IMR-90 (cell line): Measurements from ENCODE around the gene ITIH6. TPM values are rescaled to one million over a fixed set of nuclear protein-coding genes. Genes with fewer than 3 reads are reported as not detected.

Experiments
- ATAC-seq: fragments of 200-7000 bp; cut with Tn5 transposase; 2 replicates; pipeline ENCODE4 v1.9.1; 2020; ENCODE audit warnings: low read depth, mild to moderate bottlenecking, moderate library complexity
- BruUV-seq: library from RNA; stranded (reverse); fragments of 400-500 nt; replicated peaks from 2 replicates; lab custom pipeline; 2021; lab: Mats Ljungman, UMichigan
- CTCF ChIA-PET: fragments of 300-600 bp; formaldehyde crosslinking; extraction: SDS; loops from one replicate; lab custom pipeline; 2021; ENCODE audit warnings: antibody characterized with exemption; lab: Yijun Ruan, JAX
- POLR2A ChIA-PET: fragments of 300-600 bp; sonication (Branson Sonifier 250); formaldehyde crosslinking; loops from one replicate; lab custom pipeline; 2022; ENCODE audit warnings: antibody characterized with exemption; ENCODE audit not compliant: unreplicated experiment; lab: Charles Lee
- DNase-seq: peaks from one replicate; pipeline ENCODE4 v3.0.0; 2013
- H2AFZ ChIP-seq: replicated peaks from 2 replicates; pipeline ENCODE3; 2013; ENCODE audit warnings: low read length, mild to moderate bottlenecking; ENCODE audit not compliant: poor library complexity
- H2AK5ac ChIP-seq: 2 replicates; pipeline ENCODE4 v1.6.1; 2013; ENCODE audit warnings: low read depth, low read length, inconsistent platforms
- H2AK9ac ChIP-seq: replicated peaks from 2 replicates; pipeline ENCODE3; 2013; ENCODE audit warnings: mild to moderate bottlenecking, low read depth, low read length, moderate library complexity; ENCODE audit not compliant: poor library complexity
- H2BK120ac ChIP-seq: 2 replicates; pipeline ENCODE4 v1.6.1; 2013; ENCODE audit warnings: low read depth, low read length, inconsistent platforms
- H2BK15ac ChIP-seq: 3 replicates; pipeline ENCODE4 v1.6.1; 2013; ENCODE audit warnings: low read depth, low read length, inconsistent platforms
- H2BK20ac ChIP-seq: 2 replicates; pipeline ENCODE4 v1.6.1; 2013; ENCODE audit warnings: low read depth, mild to moderate bottlenecking, inconsistent platforms, low read length, moderate library complexity
- H2BK5ac ChIP-seq: 2 replicates; pipeline ENCODE4 v1.6.1; 2013; ENCODE audit warnings: mild to moderate bottlenecking, low read depth, low read length, inconsistent platforms; ENCODE audit not compliant: poor library complexity, severe bottlenecking
- H3K14ac ChIP-seq: replicated peaks from 2 replicates; pipeline ENCODE4 v1.6.1; 2013; ENCODE audit warnings: low read depth, low read length, inconsistent platforms
- H3K18ac ChIP-seq: 2 replicates; pipeline ENCODE4 v1.6.1; 2013; ENCODE audit warnings: low read depth, low read length, control low read depth
- H3K23ac ChIP-seq: 2 replicates; pipeline ENCODE4 v1.6.1; 2013; ENCODE audit warnings: low read depth, low read length, inconsistent platforms
- H3K27ac ChIP-seq: 2 replicates; pipeline ENCODE4 v1.5.1; 2013; ENCODE audit warnings: mild to moderate bottlenecking, control low read depth, low read length; ENCODE audit not compliant: insufficient read depth
- H3K27me3 ChIP-seq: 2 replicates; pipeline ENCODE4 v1.6.1; 2013; ENCODE audit warnings: low read length; ENCODE audit not compliant: control insufficient read depth, insufficient read depth
- H3K36me3 ChIP-seq: 2 replicates; pipeline ENCODE4 v1.6.1; 2013; ENCODE audit warnings: low read length, mixed read lengths; ENCODE audit not compliant: control insufficient read depth, insufficient read depth
- H3K4ac ChIP-seq: 2 replicates; pipeline ENCODE4 v1.6.1; 2013; ENCODE audit warnings: low read depth, low read length, inconsistent platforms
- H3K4me1 ChIP-seq: 2 replicates; pipeline ENCODE4 v1.6.1; 2013; ENCODE audit warnings: low read length, mixed read lengths; ENCODE audit not compliant: control insufficient read depth, insufficient read depth
- H3K4me2 ChIP-seq: 2 replicates; pipeline ENCODE4 v1.6.1; 2013; ENCODE audit warnings: low read depth, mild to moderate bottlenecking, control low read depth, low read length, moderate library complexity
- H3K4me3 ChIP-seq: 2 replicates; pipeline ENCODE4 v1.5.1; 2013; ENCODE audit warnings: low read depth, mild to moderate bottlenecking, control low read depth, low read length, moderate library complexity; ENCODE audit not compliant: insufficient read depth
- H3K56ac ChIP-seq: 2 replicates; pipeline ENCODE4 v1.6.1; 2013; ENCODE audit warnings: low read length, inconsistent platforms; ENCODE audit not compliant: insufficient read depth; ENCODE audit errors: extremely low read depth
- H3K79me1 ChIP-seq, 2 experiments: 2 replicates each; pipeline ENCODE4 v1.6.1; 2013; ENCODE audit warnings: low read length in 2 of 2, inconsistent platforms in 1 of 2, low read depth in 1 of 2
- H3K9ac ChIP-seq: 2 replicates; pipeline ENCODE4 v1.6.1; 2013; ENCODE audit warnings: low read depth, low read length, control low read depth
- H3K9me1 ChIP-seq: 2 replicates; pipeline ENCODE4 v1.6.1; 2013; ENCODE audit warnings: low read length, inconsistent platforms; ENCODE audit not compliant: insufficient read depth
- H3K9me3 ChIP-seq: 2 replicates; pipeline ENCODE4 v1.6.1; 2013; ENCODE audit warnings: low read length; ENCODE audit not compliant: control insufficient read depth, insufficient read depth
- H4K20me1 ChIP-seq: 2 replicates; pipeline ENCODE4 v1.6.1; 2013; ENCODE audit warnings: low read length, inconsistent platforms; ENCODE audit not compliant: insufficient read depth
- H4K5ac ChIP-seq: 2 replicates; pipeline ENCODE4 v1.6.1; 2013; ENCODE audit warnings: mild to moderate bottlenecking, low read depth, low read length, control low read depth
- H4K8ac ChIP-seq, 2 experiments: 2 replicates each; pipeline ENCODE4 v1.6.1; 2013; ENCODE audit warnings: low read depth in 2 of 2, low read length in 2 of 2, control low read depth in 1 of 2, inconsistent platforms in 1 of 2
- H4K91ac ChIP-seq: 2 replicates; pipeline ENCODE4 v1.6.1; 2013; ENCODE audit warnings: low read depth, low read length, inconsistent platforms; ENCODE audit not compliant: insufficient read depth
- BHLHE40 ChIP-seq: fragments of 150-350 bp; IDR thresholded peaks from 2 replicates; pipeline ENCODE4 v1.6.1; 2016; ENCODE audit warnings: mild to moderate bottlenecking, low read depth, low read length
- CEBPB ChIP-seq: IDR thresholded peaks from 2 replicates; pipeline ENCODE4 v1.6.1; 2012; ENCODE audit warnings: low read depth, low read length, improper control_type of control experiment
- CHD1 ChIP-seq: IDR thresholded peaks from 2 replicates; pipeline ENCODE4 v1.6.1; 2012; ENCODE audit warnings: low read depth, low read length, improper control_type of control experiment
- FOS ChIP-seq: fragments of 150-350 bp; IDR thresholded peaks from 2 replicates; pipeline ENCODE4 v1.6.1; 2016; ENCODE audit warnings: low read depth, low read length
- MAFK ChIP-seq: IDR thresholded peaks from 2 replicates; pipeline ENCODE4 v1.6.1; 2012; ENCODE audit warnings: low read depth, low read length, improper control_type of control experiment
- MAZ ChIP-seq: IDR thresholded peaks from 2 replicates; pipeline ENCODE4 v1.6.1; 2012; ENCODE audit warnings: low read depth, mild to moderate bottlenecking, low read length, improper control_type of control experiment, moderate library complexity, borderline replicate concordance
- MXI1 ChIP-seq: IDR thresholded peaks from 2 replicates; pipeline ENCODE4 v1.6.1; 2012; ENCODE audit warnings: low read depth, mild to moderate bottlenecking, low read length, moderate library complexity, borderline replicate concordance
- NFE2L2 ChIP-seq: fragments of 150-350 bp; IDR thresholded peaks from 2 replicates; pipeline ENCODE4 v1.6.1; 2016; ENCODE audit warnings: low read depth, mild to moderate bottlenecking, low read length
- POLR2A ChIP-seq: IDR thresholded peaks from 2 replicates; pipeline ENCODE4 v1.6.1; 2012; ENCODE audit warnings: mild to moderate bottlenecking, low read depth, low read length
- RAD21 ChIP-seq: IDR thresholded peaks from 2 replicates; pipeline ENCODE4 v1.6.1; 2012; ENCODE audit warnings: low read length, improper control_type of control experiment
- RCOR1 ChIP-seq: IDR thresholded peaks from 2 replicates; pipeline ENCODE4 v1.6.1; 2012; ENCODE audit warnings: mild to moderate bottlenecking, low read length, improper control_type of control experiment; ENCODE audit not compliant: insufficient replicate concordance
- RFX5 ChIP-seq: IDR thresholded peaks from 2 replicates; pipeline ENCODE4 v1.8.0; 2012; ENCODE audit warnings: low read depth, mild to moderate bottlenecking, low read length, moderate library complexity
- SMC3 ChIP-seq: fragments of 150-350 bp; IDR thresholded peaks from 2 replicates; pipeline ENCODE4 v1.6.1; 2016; ENCODE audit warnings: low read depth, mild to moderate bottlenecking, antibody characterized with exemption, low read length, moderate library complexity
- WGBS, 2 experiments: methylation state at CpG; one replicate each; pipeline versions ENCODE4 v1.1.5 to v1.1.7; 2013; ENCODE audit warnings: missing lambda C conversion rate in 2 of 2; ENCODE audit not compliant: insufficient read length in 1 of 2; ENCODE audit errors: extremely low coverage in 2 of 2; 5-methylcytosine and 5-hydroxymethylcytosine counted together
- dilution Hi-C: fragments of 300-500 bp; cut with HindIII; formaldehyde crosslinking; loops from one replicate; pipeline ENCODE4 v1.14.3; 2018; ENCODE audit warnings: low sequenced_read_pairs; ENCODE audit not compliant: unreplicated experiment
- in situ Hi-C: fragments of 300-500 bp; cut with MboI; formaldehyde crosslinking; loops from 3 replicates; pipeline ENCODE4 v1.14.3; 2019; ENCODE audit warnings: low sequenced_read_pairs, inconsistent platforms, mixed read lengths
- intact Hi-C: fragments of 100-400 bp; cut with micrococcal nuclease; formaldehyde crosslinking; loops from 2 replicates; pipeline ENCODE4 v1.10.0; 2022
- polyA plus RNA-seq, 3 experiments: library from polyadenylated mRNA; depleted of rRNA; stranded (reverse); fragments of >200 nt; gene quantifications; 2 replicates each; pipeline ENCODE4 v1.2.3, GENCODE V29; 2012; ENCODE audit warnings: low replicate concordance in 1 of 3
- total RNA-seq: library from RNA; depleted of rRNA; stranded (reverse); fragments of >200 nt; gene quantifications from 2 replicates; pipeline ENCODE4 v1.2.3, GENCODE V29; 2012
- TF ChIP-seq, protein P1 (sequence below): fragments of 150-350 bp; IDR thresholded peaks from 2 replicates; pipeline ENCODE4 v1.6.1; 2016; ENCODE audit warnings: low read depth, mild to moderate bottlenecking, low read length, moderate library complexity, borderline replicate concordance
- TF ChIP-seq, protein P2 (sequence below): fragments of 150-350 bp; IDR thresholded peaks from 2 replicates; pipeline ENCODE4 v1.6.1; 2017; ENCODE audit warnings: mild to moderate bottlenecking, antibody characterized with exemption, low read length, low read depth
- TF ChIP-seq, protein P3 (sequence below): conservative IDR thresholded peaks from 2 replicates; pipeline ENCODE4 v1.5.1; 2012; ENCODE audit warnings: mild to moderate bottlenecking, low read depth, low read length, improper control_type of control experiment

Gene ITIH6
- total and polyA plus RNA-seq, 2 of the 4 experiments (the other 2 are of a cell fraction): not detected

DNA sequence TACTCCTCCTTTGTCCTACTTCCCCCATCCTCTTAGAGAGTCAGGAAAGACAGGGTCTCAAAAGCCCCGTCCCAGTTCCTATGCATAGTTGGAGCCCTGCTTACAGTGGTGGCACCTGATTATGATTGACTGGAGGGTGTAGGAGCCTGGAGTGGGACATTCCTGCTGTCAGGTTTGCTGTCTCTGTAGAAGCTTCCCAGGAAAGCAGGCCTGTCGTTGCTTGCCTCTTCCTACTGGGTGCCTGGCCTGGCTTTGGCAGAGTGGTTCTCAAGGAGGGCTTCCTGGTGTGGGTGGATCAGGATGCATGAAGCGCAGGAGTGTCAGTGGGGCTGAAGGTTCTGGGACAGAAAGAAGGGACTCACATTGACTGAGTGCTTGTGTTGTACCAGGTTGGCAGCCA, 14.3 kb upstream of the ITIH6 start:
- Histone ChIP-seq H3K9ac (no peak overlapping the region), H4K91ac (no peak overlapping the region), H3K4me1 (peaks cover 7% of the 10 kb centered on the region; the same call in 1 of the 2 replicates), H3K14ac (no peak overlapping the region), H4K8ac (no peak overlapping the region), H3K27ac (no peak overlapping the region), H3K36me3 (peaks cover 56% of the 10 kb centered on the region), H3K27me3 (no peaks in the 10 kb centered on the region), H2AFZ (no peak overlapping the region), H4K20me1 (peaks cover 24% of the 10 kb centered on the region; the same call in 1 of the 2 replicates), H3K4me3 (no peak overlapping the region), H3K4ac (no peak overlapping the region), H3K4me2 (no peak overlapping the region), H3K56ac (no peak overlapping the region), H3K9me1 (peaks cover 6% of the 10 kb centered on the region; the same call in 1 of the 2 replicates), H4K5ac (no peak overlapping the region), H3K18ac (no peak overlapping the region), H2BK15ac (no peak overlapping the region), H2BK5ac (no peak overlapping the region), H2AK5ac (no peak overlapping the region), H2AK9ac (no peak overlapping the region), H3K23ac (no peak overlapping the region), H2BK20ac (no peak overlapping the region), H3K9me3 (no peaks in the 10 kb centered on the region), H2BK120ac (no peak overlapping the region), H3K79me1 (peaks cover 14 to 30% of the 10 kb centered on the region in 2 experiments; a peak in 3 of 4 replicates)
- ChIA-PET CTCF (no interaction called here), POLR2A (no interaction called here)
- dilution Hi-C loops (no loop called here), intact Hi-C loops (no loop called here), in situ Hi-C loops (no loop called here)
- WGBS, 2 experiments: no CpG with 5 or more reads among the region's 3 CpGs
- TF ChIP-seq RCOR1 (no peak), NFE2L2 (no peak), SMC3 (no peak), RAD21 (no peak), CHD1 (no peak), MAFK (no peak), MAZ (no peak), RFX5 (no peak), MXI1 (no peak), CEBPB (no peak), BHLHE40 (no peak), FOS (no peak), POLR2A (no peak)
- TF ChIP-seq, protein P1, sequence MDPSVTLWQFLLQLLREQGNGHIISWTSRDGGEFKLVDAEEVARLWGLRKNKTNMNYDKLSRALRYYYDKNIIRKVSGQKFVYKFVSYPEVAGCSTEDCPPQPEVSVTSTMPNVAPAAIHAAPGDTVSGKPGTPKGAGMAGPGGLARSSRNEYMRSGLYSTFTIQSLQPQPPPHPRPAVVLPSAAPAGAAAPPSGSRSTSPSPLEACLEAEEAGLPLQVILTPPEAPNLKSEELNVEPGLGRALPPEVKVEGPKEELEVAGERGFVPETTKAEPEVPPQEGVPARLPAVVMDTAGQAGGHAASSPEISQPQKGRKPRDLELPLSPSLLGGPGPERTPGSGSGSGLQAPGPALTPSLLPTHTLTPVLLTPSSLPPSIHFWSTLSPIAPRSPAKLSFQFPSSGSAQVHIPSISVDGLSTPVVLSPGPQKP: no peak
- TF ChIP-seq, protein P2, sequence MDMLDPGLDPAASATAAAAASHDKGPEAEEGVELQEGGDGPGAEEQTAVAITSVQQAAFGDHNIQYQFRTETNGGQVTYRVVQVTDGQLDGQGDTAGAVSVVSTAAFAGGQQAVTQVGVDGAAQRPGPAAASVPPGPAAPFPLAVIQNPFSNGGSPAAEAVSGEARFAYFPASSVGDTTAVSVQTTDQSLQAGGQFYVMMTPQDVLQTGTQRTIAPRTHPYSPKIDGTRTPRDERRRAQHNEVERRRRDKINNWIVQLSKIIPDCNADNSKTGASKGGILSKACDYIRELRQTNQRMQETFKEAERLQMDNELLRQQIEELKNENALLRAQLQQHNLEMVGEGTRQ: no peak
- TF ChIP-seq, protein P3, sequence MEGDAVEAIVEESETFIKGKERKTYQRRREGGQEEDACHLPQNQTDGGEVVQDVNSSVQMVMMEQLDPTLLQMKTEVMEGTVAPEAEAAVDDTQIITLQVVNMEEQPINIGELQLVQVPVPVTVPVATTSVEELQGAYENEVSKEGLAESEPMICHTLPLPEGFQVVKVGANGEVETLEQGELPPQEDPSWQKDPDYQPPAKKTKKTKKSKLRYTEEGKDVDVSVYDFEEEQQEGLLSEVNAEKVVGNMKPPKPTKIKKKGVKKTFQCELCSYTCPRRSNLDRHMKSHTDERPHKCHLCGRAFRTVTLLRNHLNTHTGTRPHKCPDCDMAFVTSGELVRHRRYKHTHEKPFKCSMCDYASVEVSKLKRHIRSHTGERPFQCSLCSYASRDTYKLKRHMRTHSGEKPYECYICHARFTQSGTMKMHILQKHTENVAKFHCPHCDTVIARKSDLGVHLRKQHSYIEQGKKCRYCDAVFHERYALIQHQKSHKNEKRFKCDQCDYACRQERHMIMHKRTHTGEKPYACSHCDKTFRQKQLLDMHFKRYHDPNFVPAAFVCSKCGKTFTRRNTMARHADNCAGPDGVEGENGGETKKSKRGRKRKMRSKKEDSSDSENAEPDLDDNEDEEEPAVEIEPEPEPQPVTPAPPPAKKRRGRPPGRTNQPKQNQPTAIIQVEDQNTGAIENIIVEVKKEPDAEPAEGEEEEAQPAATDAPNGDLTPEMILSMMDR: no peak
- DNase-seq (no peak), ATAC-seq (no peak)
- BruUV-seq: no TSS peak
